ENCODE results near the gene BNIP1.

DNA sequence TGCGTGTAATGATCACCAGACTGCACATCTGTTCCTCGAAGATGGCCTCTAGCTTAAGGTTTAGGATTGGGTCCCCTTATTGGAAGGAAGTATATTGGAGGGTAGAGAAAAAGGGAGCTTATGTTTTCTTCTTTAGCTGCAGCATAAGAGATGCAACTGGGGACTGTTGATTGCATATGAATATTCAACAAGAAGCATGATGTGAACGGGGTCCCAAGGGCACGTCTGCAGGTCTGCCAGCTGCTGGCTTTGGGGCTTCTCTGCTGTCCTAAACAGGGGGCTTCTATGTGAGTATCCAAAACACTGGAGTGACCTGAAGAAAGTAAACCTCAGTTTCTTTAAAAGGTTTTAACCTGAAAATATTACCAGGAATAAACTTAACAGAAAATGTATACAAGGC lies 3.6 kb upstream of the BNIP1 start:
- TF ChIP-seq, protein P1, sequence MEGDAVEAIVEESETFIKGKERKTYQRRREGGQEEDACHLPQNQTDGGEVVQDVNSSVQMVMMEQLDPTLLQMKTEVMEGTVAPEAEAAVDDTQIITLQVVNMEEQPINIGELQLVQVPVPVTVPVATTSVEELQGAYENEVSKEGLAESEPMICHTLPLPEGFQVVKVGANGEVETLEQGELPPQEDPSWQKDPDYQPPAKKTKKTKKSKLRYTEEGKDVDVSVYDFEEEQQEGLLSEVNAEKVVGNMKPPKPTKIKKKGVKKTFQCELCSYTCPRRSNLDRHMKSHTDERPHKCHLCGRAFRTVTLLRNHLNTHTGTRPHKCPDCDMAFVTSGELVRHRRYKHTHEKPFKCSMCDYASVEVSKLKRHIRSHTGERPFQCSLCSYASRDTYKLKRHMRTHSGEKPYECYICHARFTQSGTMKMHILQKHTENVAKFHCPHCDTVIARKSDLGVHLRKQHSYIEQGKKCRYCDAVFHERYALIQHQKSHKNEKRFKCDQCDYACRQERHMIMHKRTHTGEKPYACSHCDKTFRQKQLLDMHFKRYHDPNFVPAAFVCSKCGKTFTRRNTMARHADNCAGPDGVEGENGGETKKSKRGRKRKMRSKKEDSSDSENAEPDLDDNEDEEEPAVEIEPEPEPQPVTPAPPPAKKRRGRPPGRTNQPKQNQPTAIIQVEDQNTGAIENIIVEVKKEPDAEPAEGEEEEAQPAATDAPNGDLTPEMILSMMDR (conservative IDR thresholded peaks at IDR 0.05 in 1 of 2, IDR thresholded peaks at IDR 0.05 in 1 of 2; ENCODE audit: low read depth in 1 of 2, low read length in 2 of 2), result no peak
- TF ChIP-seq EZH2 (IDR thresholded peaks at IDR 0.05; ENCODE audit: low read length, missing control alignments), result no peak

Data from fibroblast of lung (primary cell).